K562 (cell line): ENCODE results near the gene RPH3AL.

Experiments
- ARID3A ChIP-seq: IDR thresholded peaks from 2 replicates; pipeline ENCODE4 v1.6.1; 2012; ENCODE audit warnings: low read depth, low read length, improper control_type of control experiment, borderline replicate concordance
- ETS1 ChIP-seq: conservative IDR thresholded peaks from 2 replicates; pipeline ENCODE4 v1.6.1; 2011; ENCODE audit warnings: low read depth, mild to moderate bottlenecking, low read length; ENCODE audit not compliant: control insufficient read depth
- GATAD2B ChIP-seq: fragments of 450-650 bp; IDR thresholded peaks from 2 replicates; pipeline ENCODE4 v1.6.1; 2017; ENCODE audit warnings: mild to moderate bottlenecking, borderline replicate concordance
- RHOXF2B ChIP-seq: fragments of 250-450 bp; sonication (Bioruptor Pico); conservative IDR thresholded peaks from 2 replicates; pipeline ENCODE4 v1.5.1; 2021
- SRSF9 ChIP-seq: fragments of 200-400 bp; formaldehyde crosslinking; IDR thresholded peaks from 2 replicates; pipeline ENCODE4 v1.6.1; 2017; ENCODE audit warnings: low read depth, low read length, borderline replicate concordance
- ZBTB11 ChIP-seq, 3 experiments: fragments of 200-800 bp in 1 of 3; fragments of 250-450 bp in 1 of 3; fragments of 450-650 bp in 1 of 3; sonication (Bioruptor Pico) in 1 of 3; sonication (Bioruptor generic) in 1 of 3; formaldehyde crosslinking in 1 of 3; IDR thresholded peaks; 2 replicates each; pipeline versions ENCODE4 v1.6.1 to v1.8.0; 2016 to 2022; ENCODE audit warnings: mild to moderate bottlenecking in 2 of 3, missing genetic modification characterization in 2 of 3, missing compliant biosample characterization in 1 of 3, moderate library complexity in 1 of 3
- ZNF280B ChIP-seq: fragments of 250-450 bp; sonication (Bioruptor Pico); IDR thresholded peaks from 2 replicates; pipeline ENCODE4 v1.5.1; 2021; ENCODE audit warnings: mild to moderate bottlenecking

GRCh38 chr17:258906-259305 lies 93.7 kb downstream of the RPH3AL start:
- TF ChIP-seq ETS1 (no peak), ARID3A (no peak), GATAD2B (no peak), ZBTB11 (CRISPR knock-in tag; IDR thresholded peaks at IDR 0.05) (no peak), ZNF280B (no peak), SRSF9 (no peak), RHOXF2B (CRISPR knock-in tag) (no peak)
